IPS-NIHi11 (cell line): ENCODE data around the gene RPL29.
"Not testable (repeated sequence)": the region's sequence is repeated elsewhere in the genome, so short reads cannot be mapped to it uniquely, and the experiment has no call there.

Source experiments
- DNase-seq: peaks from one replicate; pipeline ENCODE4 v3.0.0; 2012; ENCODE audit warnings: mixed read lengths, low spot score

RPL29 gene

DNA sequence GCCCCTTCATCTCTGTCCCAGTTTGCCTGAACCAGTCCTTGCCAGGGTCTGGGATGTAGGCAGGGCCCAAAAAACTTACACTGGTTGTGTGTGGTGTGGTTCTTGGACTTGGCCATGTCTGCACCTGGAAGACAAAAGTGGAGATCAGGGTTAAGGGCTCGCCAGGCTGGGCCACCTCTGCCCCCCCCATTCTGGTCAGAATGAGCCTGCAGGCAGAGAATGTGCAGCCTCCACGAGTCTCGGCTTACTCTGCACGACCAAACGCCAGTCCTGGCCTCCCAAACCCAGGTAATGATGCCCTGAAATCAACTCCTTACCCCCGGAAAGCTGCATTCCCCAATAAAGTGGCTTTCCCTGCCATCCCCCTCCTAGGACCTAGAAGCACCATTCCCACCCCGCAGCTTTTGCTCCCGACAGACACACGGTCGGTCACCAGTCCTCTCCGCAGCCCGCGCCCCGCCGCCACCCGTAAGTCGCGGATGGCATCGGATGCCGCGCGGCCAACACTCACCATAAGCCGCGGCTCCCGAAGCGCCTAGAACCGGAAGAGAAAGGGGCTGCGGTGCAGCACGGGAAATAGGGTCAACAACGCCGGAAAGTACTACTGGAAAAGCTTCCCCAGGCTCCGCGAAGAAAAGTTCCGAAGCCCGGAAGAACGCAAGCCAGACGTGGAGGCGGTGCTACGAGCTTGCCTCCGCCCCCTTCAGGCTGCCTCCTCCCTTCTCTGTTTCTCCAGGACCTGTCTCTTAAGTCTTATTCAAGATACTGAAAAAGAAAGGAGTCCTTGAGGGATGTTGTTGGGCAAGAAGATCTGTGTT lies at the start of gene RPL29:
Gene RPL29, minus strand, starts transcription at position 550 of the 818 bp plus-strand sequence. Its CDS starts 434 bp downstream, at position 116.
- peak; percentile 90 for DNase-seq

DNA sequence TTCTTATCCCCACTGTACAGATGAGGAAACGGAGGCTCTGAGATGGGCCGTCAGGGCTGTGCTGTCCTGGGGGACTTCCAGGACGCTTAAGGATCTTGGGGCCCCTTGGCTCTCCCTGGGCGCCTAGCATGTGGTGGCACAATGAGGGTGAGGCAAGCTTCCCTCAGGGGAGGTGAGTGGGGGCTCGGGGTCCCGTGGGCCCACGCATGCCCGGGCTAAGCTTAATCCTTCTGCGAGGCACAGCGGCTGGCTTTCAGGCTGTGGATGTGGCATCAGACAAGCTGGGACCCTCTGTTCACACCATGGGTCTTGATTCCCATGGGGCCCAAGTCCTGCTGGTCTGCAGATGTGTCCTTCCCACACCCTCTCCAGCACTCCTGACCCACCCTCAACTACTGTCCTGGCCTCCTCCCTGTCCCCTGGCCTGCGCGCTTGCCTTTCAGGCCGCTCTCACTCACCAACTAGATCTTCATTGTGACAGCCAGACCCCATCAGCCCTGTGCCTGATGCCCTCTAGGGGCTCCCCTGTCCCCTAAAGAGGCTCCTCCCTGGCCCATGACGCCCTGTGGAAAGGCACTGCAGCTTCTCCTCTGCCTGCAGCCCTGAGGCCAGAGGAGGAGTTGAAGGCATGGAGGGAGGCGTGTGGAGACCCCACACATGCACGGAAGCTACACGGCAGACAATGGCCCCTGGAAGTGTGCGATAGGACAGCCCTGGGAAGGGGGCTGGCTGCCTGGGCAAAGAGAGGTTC lies 49.3 kb upstream of the RPL29 start:
- DNase-seq: peak; percentile 63

- DNase-seq: no peak
These were observed 48.1 kb upstream of the RPL29 start for GRCh38 chr3:52043750-52044149.

- DNase-seq: not testable (repeated sequence)
These were observed 47.3 kb upstream of the RPL29 start for GRCh38 chr3:52043039-52043438.

- DNase-seq: peak; percentile 66
These were observed 45.5 kb upstream of the RPL29 start for GRCh38 chr3:52041118-52041731.

GRCh38 chr3:52040600-52040999 lies 44.9 kb upstream of the RPL29 start:
- no peak for DNase-seq

GRCh38 chr3:52039846-52040245 lies 44.2 kb upstream of the RPL29 start:
- DNase-seq: peak; percentile 62

DNA sequence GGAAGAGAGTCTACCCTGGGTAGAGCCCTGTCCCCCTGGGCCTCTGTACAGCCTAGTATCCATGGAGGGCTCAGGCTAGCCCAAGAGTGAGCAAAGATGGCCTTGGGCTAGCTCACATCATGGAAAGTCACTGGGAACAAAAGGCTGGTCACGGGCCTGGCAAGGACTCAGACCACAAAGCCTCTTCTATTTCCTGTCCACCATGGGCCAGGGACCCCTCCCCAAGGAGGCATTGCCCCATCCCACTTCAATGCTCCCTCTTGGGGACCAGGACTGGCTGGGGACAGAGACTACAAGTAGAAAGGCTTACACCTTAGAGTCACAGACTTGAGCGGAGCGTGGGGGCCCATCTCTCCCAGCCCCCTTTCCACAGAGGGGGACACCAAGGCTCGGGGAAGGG lies 43.7 kb upstream of the RPL29 start:
- no peak for DNase-seq

DNA sequence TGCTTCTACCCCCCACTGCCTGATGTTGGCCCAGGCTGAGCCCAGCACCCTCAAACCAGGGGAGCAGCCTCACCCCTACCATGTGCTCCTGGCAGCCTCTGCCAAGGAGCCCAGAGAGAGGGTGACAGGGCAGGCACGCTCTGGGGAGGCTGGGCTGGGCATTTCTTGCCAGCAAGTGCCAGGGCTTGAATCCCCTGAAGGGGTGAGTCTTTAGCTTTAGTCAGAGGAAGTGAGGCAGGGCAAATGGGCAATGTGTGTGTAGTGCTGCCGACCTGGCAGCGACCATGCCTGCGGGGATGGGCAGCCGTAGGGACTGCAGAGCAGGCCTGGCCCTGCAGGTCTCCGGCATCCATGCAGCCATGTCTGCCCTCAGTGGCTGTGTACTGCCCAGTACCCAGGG lies 42.5 kb upstream of the RPL29 start:
- DNase-seq: no peak

DNA sequence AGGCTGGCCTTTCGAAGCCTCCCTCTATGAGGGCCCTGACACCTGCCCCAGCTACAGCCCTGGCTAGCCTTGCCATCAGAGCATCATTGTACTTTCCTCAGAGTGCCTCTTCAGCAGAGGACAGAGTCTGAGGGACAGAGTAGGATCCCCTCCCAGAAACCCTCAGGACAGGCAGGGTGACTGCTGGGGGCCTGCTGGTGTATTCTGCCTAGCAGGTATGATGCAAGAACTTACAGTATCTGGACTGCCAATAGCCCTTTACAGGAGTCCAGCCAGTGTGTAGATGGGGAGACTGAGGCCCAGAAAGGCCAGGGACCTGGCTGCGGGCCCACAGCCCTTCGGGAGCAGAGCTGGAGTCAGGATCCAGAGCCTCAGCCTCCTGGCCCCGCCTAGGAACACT lies 41.6 kb upstream of the RPL29 start:
- no peak for DNase-seq

GRCh38 chr3:52036829-52037228 lies 41.1 kb upstream of the RPL29 start:
- peak; percentile 75 for DNase-seq

GRCh38 chr3:52036222-52036694 lies 40.6 kb upstream of the RPL29 start:
- no peak for DNase-seq

DNA sequence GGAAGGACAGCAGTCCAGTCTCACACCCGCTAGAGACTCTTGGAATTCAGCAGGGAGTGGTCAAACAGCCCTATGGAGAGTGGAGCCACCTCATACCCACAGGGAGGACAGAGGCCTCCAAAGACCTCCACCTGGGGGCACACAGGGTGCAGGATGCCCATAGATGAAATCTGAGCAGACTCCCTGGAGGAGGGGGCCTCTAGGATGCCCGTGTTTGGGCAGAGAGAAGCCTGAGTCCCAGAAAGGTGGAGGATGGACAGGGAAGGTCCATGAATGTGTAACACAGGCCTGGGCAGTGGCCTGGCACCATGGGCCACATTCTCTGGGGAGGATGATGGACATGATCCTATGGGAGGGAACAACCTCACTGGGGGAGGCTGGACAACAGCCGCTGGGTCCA lies 39.0 kb upstream of the RPL29 start:
- no peak for DNase-seq

- no peak for DNase-seq
These were observed 38.5 kb upstream of the RPL29 start for GRCh38 chr3:52034212-52034611.

- DNase-seq: not testable (repeated sequence)
These were observed 38.1 kb upstream of the RPL29 start for GRCh38 chr3:52033748-52034147.

- no peak for DNase-seq
These were observed 37.2 kb upstream of the RPL29 start for GRCh38 chr3:52032702-52033408.

GRCh38 chr3:52031896-52032295 lies 36.2 kb upstream of the RPL29 start:
- DNase-seq: peak; percentile 52

GRCh38 chr3:52030714-52031310 lies 35.1 kb upstream of the RPL29 start:
- no peak for DNase-seq

- DNase-seq: no peak
These were observed 33.8 kb upstream of the RPL29 start for GRCh38 chr3:52029535-52029934.

DNA sequence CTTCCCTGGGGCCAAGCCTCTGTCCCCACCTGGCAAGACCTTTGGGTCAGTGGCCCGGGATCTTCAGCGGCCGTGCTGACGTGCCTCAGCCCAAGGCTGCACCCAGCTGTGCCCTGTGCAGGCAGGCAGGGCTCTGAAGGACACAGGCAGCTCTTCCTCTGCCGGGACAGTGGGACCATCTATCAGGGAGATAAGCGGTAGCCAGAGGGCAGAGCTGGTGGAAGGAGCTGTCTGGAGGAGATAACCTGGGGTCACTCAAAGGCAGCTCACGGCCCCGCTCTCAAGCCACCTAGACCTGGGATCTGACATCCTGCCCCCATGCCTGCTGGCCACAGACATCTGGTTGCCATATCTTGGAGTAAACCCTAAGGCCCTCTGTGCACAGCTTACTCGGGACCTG lies 33.4 kb upstream of the RPL29 start:
- no peak for DNase-seq

DNA sequence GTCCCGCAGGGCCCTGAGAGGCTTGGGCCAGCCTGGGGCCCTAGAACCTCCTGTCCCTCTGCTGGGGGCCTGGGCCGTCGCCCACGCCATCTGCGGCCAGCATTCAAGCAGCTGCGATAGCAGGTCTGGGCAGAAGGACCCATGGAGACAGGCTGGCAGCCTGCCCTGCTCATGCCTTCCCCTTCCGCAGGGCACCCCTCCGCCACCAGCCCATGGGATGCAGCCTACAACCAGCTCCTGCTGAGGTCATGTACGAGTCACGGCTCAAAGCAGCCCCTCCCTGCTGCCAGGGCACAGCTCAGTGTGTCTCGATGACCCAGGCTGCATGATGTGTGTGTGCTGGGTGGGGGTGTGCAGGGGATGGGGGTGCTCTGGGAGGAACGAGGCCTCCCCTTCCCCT lies 32.9 kb upstream of the RPL29 start:
- DNase-seq: no peak

DNA sequence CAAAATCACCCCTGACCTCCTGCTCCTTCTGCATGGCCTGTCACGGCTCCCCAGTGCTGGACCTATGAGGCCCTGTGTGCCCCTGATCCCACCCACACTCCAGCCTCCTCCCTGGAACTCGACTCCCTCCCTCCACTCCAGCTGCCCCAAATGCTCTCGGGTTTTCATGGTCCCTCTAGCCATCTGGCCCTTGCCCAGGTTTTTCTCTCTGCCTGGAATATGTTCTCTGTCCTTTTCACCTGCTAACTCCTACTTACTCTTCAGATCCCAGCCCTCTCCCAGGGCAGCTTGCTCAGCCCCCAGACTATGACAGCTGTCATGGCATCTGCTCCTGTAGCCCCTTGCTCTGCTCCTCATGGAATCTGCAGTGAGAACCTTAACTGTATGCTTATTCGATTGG lies 30.3 kb upstream of the RPL29 start:
- DNase-seq: no peak
